Measurements from ENCODE around the gene KNSTRN. TPM values are rescaled to one million over a fixed set of nuclear protein-coding genes. Genes with fewer than 3 reads are reported as not detected.
A peak's percentile ranks its signal among the peaks of the same experiment; 100 is the strongest.

Gene KNSTRN
- total RNA-seq, 1 donor = 49.2 TPM

GRCh38 chr15:40441565-40442531 lies 59.3 kb downstream of the KNSTRN start:
- DNase-seq (ENCODE audit: low read depth) = no peak
- peak; percentile 9 for TF ChIP-seq CTCF (IDR thresholded peaks at IDR 0.05; ENCODE audit: insufficient read depth, low read depth, low read length)
- H3K4me3 ChIP-seq (ENCODE audit: low read depth, low read length) = peak overlapping the region; percentile 76

- no peak overlapping the region for H3K4me3 ChIP-seq (ENCODE audit: low read depth, low read length)
- no peak for DNase-seq (ENCODE audit: low read depth)
- no peak for TF ChIP-seq CTCF (IDR thresholded peaks at IDR 0.05; ENCODE audit: insufficient read depth, low read depth, low read length)
These were observed 60.7 kb downstream of the KNSTRN start for GRCh38 chr15:40443255-40443654.

- no peak overlapping the region for H3K4me3 ChIP-seq (ENCODE audit: low read depth, low read length)
- TF ChIP-seq CTCF (IDR thresholded peaks at IDR 0.05; ENCODE audit: insufficient read depth, low read depth, low read length) = no peak
- DNase-seq (ENCODE audit: low read depth) = no peak
These were observed 61.3 kb downstream of the KNSTRN start for GRCh38 chr15:40443846-40444245.

Other genes starting within 250 kb of the KNSTRN start
- gene BUB1B, start 221.7 kb upstream of the KNSTRN start, total RNA-seq = 13.9 and 19.9 TPM in 2 replicates
- gene PAK6, start 143.7 kb upstream of the KNSTRN start, total RNA-seq = under 0.01 TPM in 2 replicates
- not detected in 2 replicates for gene ANKRD63, start 99.7 kb upstream of the KNSTRN start, total RNA-seq
- 0.43 and 0.64 TPM in 2 replicates for gene PLCB2, start 74.8 kb upstream of the KNSTRN start, total RNA-seq
- 11.9 and 16.8 TPM in 2 replicates for gene INAFM2, start 59.0 kb upstream of the KNSTRN start, total RNA-seq
- gene CCDC9B, start 41.8 kb upstream of the KNSTRN start, total RNA-seq = 35.4 and 40.3 TPM in 2 replicates
- gene PHGR1, start 31.7 kb upstream of the KNSTRN start, total RNA-seq = not detected in 2 replicates
- under 0.01 TPM in 2 replicates for gene DISP2, start 24.5 kb upstream of the KNSTRN start, total RNA-seq
- gene IVD, start 23.1 kb downstream of the KNSTRN start, total RNA-seq = 26.7 and 40.2 TPM in 2 replicates
- 9.3 and 11.2 TPM in 2 replicates for gene BAHD1, start 58.2 kb downstream of the KNSTRN start, total RNA-seq
- gene CHST14, start 88.3 kb downstream of the KNSTRN start, total RNA-seq = 12.9 and 14.2 TPM in 2 replicates
- gene CCDC32, start 182.3 kb downstream of the KNSTRN start, total RNA-seq = 11.9 and 20.7 TPM in 2 replicates
- gene RPUSD2, start 186.6 kb downstream of the KNSTRN start, total RNA-seq = 11.2 and 11.9 TPM in 2 replicates
- 12.9 and 22.9 TPM in 2 replicates for gene KNL1, start 211.5 kb downstream of the KNSTRN start, total RNA-seq